ENCODE data around the gene ATL3.
"Not testable (repeated sequence)": the region's sequence is repeated elsewhere in the genome, so short reads cannot be mapped to it uniquely, and the experiment has no call there.

Gene ATL3

DNA sequence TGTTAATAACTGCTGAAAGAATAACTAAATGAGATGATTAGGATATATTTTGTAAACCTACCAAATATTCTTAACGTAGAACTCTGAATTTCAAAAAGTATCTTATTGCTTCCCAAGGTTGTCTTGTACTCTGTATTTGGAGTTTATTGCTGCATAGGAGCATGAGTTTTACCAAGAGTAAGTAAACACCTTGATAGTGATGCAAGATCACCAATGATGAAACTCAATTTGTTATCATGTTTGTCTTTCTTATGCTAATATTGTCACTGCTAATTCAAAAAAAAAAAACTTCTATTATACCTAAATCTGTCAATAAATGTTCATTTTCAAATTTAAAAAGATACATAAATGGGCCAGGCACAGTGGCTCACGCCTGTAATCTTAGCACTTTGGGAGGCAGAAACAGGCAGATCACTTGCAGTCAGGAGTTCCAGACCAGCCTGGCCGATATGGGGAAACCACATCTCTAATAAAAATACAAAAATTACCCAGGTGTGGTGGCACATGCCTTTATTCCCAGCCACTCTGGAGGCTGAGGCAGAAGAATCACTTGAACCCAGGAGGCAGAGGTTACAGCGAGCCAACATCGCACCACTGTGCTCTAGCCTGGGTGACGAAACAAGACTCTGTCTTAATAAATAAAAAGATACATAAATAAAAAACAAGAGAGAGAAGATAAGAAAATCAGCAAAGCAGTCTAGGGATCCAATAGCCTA is 84.6 kb downstream of the ATL3 start:
- Histone ChIP-seq H3K36me3 (ENCODE audit: control insufficient read depth, insufficient read depth, low read length) (no peaks in the 10 kb centered on the region), H3K4me3 (ENCODE audit: extremely low read depth, insufficient read depth, low read length, poor library complexity, severe bottlenecking) (no peak overlapping the region), H3K9me3 (ENCODE audit: control insufficient read depth, low read length) (peaks cover 10% of the 10 kb centered on the region), H3K4me1 (ENCODE audit: control insufficient read depth, insufficient read depth, low read length, poor library complexity, severe bottlenecking) (no peaks in the 10 kb centered on the region), H3K27ac (ENCODE audit: low read depth, low read length, severe bottlenecking) (no peak overlapping the region)
- WGBS, 2 experiments (ENCODE audit: insufficient coverage in 2 of 2), result 69 to 94% methylated on average over 2 of the region's 6 CpGs

GRCh38 chr11:63583357-63583677 is 87.9 kb downstream of the ATL3 start:
- Histone ChIP-seq H3K4me3 (ENCODE audit: extremely low read depth, insufficient read depth, low read length, poor library complexity, severe bottlenecking) (no peak overlapping the region), H3K4me1 (ENCODE audit: control insufficient read depth, insufficient read depth, low read length, poor library complexity, severe bottlenecking) (no peaks in the 10 kb centered on the region), H3K27ac (ENCODE audit: low read depth, low read length, severe bottlenecking) (no peak overlapping the region), H3K36me3 (ENCODE audit: control insufficient read depth, insufficient read depth, low read length) (no peaks in the 10 kb centered on the region), H3K9me3 (ENCODE audit: control insufficient read depth, low read length) (peaks cover 16% of the 10 kb centered on the region)

DNA sequence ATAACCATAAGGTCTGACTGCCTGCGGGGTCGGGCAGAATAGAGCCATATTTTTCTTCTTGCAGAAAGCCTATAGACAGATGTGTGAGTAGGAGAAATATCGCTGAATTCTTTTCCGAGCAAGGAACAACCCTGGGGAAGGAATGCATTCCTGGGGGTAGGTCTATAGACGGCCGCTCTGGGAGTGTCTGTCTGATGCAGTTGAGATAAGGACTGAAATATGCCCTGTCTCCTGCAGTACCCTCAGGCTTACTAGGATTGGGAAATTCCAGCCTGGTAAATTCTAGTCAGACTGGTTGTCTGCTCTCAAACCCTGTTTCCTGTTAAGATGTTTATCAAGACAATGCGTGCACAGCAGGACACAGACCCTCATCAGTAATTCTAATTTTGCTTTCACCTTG is 90.0 kb downstream of the ATL3 start:
- 87 to 92% methylated on average over 5 to 7 of the region's 7 CpGs for WGBS, 2 experiments (ENCODE audit: insufficient coverage in 2 of 2)

DNA sequence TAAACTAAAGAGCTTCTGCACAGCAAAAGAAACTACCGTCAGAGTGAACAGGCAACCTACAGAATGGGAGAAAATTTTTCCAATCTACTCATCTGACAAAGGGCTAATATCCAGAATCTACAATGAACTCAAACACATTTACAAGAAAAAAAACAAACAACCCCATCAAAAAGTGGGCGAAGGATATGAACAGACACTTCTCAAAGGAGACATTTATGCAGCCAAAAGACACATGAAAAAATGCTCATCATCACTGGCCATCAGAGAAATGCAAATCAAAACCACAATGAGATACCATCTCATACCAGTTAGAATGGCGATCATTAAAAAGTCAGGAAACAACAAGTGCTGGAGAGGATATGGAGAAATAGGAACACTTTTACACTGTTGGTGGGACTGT is 92.3 kb downstream of the ATL3 start:
- H3K27ac ChIP-seq (ENCODE audit: low read depth, low read length, severe bottlenecking); H3K36me3 ChIP-seq (ENCODE audit: control insufficient read depth, insufficient read depth, low read length); H3K4me1 ChIP-seq (ENCODE audit: control insufficient read depth, insufficient read depth, low read length, poor library complexity, severe bottlenecking); H3K4me3 ChIP-seq (ENCODE audit: extremely low read depth, insufficient read depth, low read length, poor library complexity, severe bottlenecking): not testable (repeated sequence)
- no CpG with 5 or more reads among the region's 3 CpGs for WGBS, 2 experiments (ENCODE audit: insufficient coverage in 2 of 2)
- peaks cover 16% of the 10 kb centered on the region for H3K9me3 ChIP-seq (ENCODE audit: control insufficient read depth, low read length)

More for the DNA sequence above, 90.0 kb downstream of the ATL3 start:
- H3K4me3 ChIP-seq (ENCODE audit: extremely low read depth, insufficient read depth, low read length, poor library complexity, severe bottlenecking); H3K27ac ChIP-seq (ENCODE audit: low read depth, low read length, severe bottlenecking); H3K4me1 ChIP-seq (ENCODE audit: control insufficient read depth, insufficient read depth, low read length, poor library complexity, severe bottlenecking); H3K36me3 ChIP-seq (ENCODE audit: control insufficient read depth, insufficient read depth, low read length): not testable (repeated sequence)
- H3K9me3 ChIP-seq (ENCODE audit: control insufficient read depth, low read length), result peaks cover 16% of the 10 kb centered on the region

DNA sequence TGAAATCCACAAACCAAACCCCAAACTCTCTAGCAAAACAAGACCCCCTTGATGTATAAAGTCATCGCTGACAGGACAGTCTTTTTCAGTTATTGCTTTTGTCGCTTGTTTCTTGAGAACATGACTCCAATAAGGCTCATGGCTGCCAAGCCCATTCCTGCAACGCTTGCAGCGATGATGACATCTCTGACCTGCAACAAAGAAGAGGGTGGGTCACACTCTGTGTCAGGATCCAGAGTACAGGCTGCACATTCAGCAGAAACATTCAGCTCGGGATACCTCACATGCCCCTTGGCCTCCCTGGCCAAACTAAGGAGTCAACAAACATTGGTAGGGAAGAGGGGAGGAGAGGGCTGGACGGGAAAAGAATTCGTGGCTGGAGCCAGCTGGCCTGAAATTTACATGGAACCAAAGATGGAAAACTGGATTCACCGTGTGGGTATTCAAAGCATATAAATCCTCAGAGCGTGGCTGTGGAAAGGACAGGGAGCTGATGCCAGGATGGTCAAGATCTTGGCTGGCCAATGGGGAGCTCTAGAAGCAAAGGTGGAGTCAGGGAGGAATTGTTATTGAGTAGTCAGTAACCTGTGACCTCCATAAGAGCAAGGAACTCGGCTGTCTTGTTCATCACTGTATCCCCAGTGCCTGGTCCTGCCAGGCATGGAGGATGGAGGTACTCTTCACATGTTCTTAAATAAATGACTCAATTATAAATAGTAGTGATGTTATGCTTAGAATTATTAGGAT is 96.1 kb downstream of the ATL3 start:
- peaks cover 3% of the 10 kb centered on the region for H3K9me3 ChIP-seq (ENCODE audit: control insufficient read depth, low read length)
- H3K4me1 ChIP-seq (ENCODE audit: control insufficient read depth, insufficient read depth, low read length, poor library complexity, severe bottlenecking), result no peaks in the 10 kb centered on the region
- H3K36me3 ChIP-seq (ENCODE audit: control insufficient read depth, insufficient read depth, low read length), result no peaks in the 10 kb centered on the region
- no peak overlapping the region for H3K4me3 ChIP-seq (ENCODE audit: extremely low read depth, insufficient read depth, low read length, poor library complexity, severe bottlenecking)
- WGBS, 2 experiments (ENCODE audit: insufficient coverage in 2 of 2), result 89 to 93% methylated on average over 7 of the region's 10 CpGs
- H3K27ac ChIP-seq (ENCODE audit: low read depth, low read length, severe bottlenecking), result no peak overlapping the region

Measured in mesodermal cell (in vitro differentiated cells).